DOHH2 (cell line): Measurements from ENCODE around the gene JARID2.

Source experiments
- H3F3A ChIP-seq: fragments of 200-600 bp; sonication (generic), shearing (Covaris generic); 2 replicates; pipeline ENCODE4 v1.6.0; 2016; ENCODE audit warnings: antibody characterized with exemption, mild to moderate bottlenecking; ENCODE audit not compliant: control insufficient read depth, insufficient read depth
- H3K27ac ChIP-seq: fragments of 200-600 bp; sonication (generic); 2 replicates; pipeline ENCODE4 v1.5.1; 2014; ENCODE audit warnings: low read depth, mild to moderate bottlenecking, low read length, moderate library complexity
- H3K27me3 ChIP-seq: fragments of 200-600 bp; sonication (generic); 2 replicates; pipeline ENCODE4 v1.6.1; 2014; ENCODE audit warnings: mild to moderate bottlenecking, low read length, mixed read lengths; ENCODE audit not compliant: control insufficient read depth
- H3K36me3 ChIP-seq: fragments of 200-600 bp; sonication (generic); 2 replicates; pipeline ENCODE4 v1.6.1; 2014; ENCODE audit warnings: mild to moderate bottlenecking, low read length, moderate library complexity, mixed read lengths; ENCODE audit not compliant: control insufficient read depth
- H3K4me1 ChIP-seq: fragments of 200-600 bp; sonication (generic); 2 replicates; pipeline ENCODE4 v1.6.1; 2014; ENCODE audit warnings: mild to moderate bottlenecking, low read length, mixed read lengths; ENCODE audit not compliant: control insufficient read depth
- H3K4me2 ChIP-seq: fragments of 200-600 bp; sonication (generic); 2 replicates; pipeline ENCODE4 v1.6.0; 2014; ENCODE audit warnings: mild to moderate bottlenecking, low read length, moderate library complexity
- H3K4me3 ChIP-seq: fragments of 200-600 bp; sonication (generic); 2 replicates; pipeline ENCODE4 v1.5.1; 2014; ENCODE audit warnings: mild to moderate bottlenecking, low read length, mixed read lengths
- H3K79me2 ChIP-seq: fragments of 200-600 bp; sonication (generic); 2 replicates; pipeline ENCODE4 v1.6.1; 2014; ENCODE audit warnings: mild to moderate bottlenecking, low read length, mixed read lengths; ENCODE audit not compliant: control insufficient read depth
- H3K9me2 ChIP-seq: fragments of 200-600 bp; sonication (generic); replicated peaks from 2 replicates; pipeline ENCODE4 v1.6.1; 2014; ENCODE audit warnings: mild to moderate bottlenecking, low read length, mixed read lengths; ENCODE audit not compliant: control insufficient read depth
- H3K9me3 ChIP-seq: fragments of 200-600 bp; sonication (generic); 2 replicates; pipeline ENCODE4 v1.6.1; 2014; ENCODE audit warnings: antibody characterized with exemption, low read length, mixed read lengths; ENCODE audit not compliant: control insufficient read depth, insufficient read depth
- H4K20me1 ChIP-seq: fragments of 200-600 bp; sonication (generic); 2 replicates; pipeline ENCODE4 v1.6.0; 2014; ENCODE audit warnings: low read depth, mild to moderate bottlenecking, antibody characterized with exemption, low read length, moderate library complexity; ENCODE audit not compliant: control insufficient read depth, insufficient read depth
- EZH2phosphoT487 ChIP-seq: fragments of 200-600 bp; sonication (generic); IDR thresholded peaks from 2 replicates; pipeline ENCODE4 v1.6.1; 2017; ENCODE audit warnings: borderline replicate concordance, mild to moderate bottlenecking, antibody characterized with exemption, low read length, moderate library complexity, mixed read lengths
- TF ChIP-seq, protein P1 (sequence below): fragments of 200-600 bp; sonication (generic); IDR thresholded peaks from one replicate; pipeline ENCODE4 v1.5.1; 2014; ENCODE audit warnings: antibody characterized with exemption, mild to moderate bottlenecking, low read depth, low read length; ENCODE audit not compliant: poor library complexity, severe bottlenecking

Gene JARID2

GRCh38 chr6:15472621-15473020 lies 226.8 kb downstream of the JARID2 start:
- Histone ChIP-seq H3F3A (no peaks in the 10 kb centered on the region), H3K27me3 (no peaks in the 10 kb centered on the region), H3K9me2 (no peaks in the 10 kb centered on the region), H3K4me2 (no peak overlapping the region), H3K27ac (no peak overlapping the region), H3K79me2 (no peaks in the 10 kb centered on the region), H3K36me3 (no peaks in the 10 kb centered on the region), H3K4me1 (peaks cover 6% of the 10 kb centered on the region), H3K9me3 (no peaks in the 10 kb centered on the region), H4K20me1 (no peaks in the 10 kb centered on the region), H3K4me3 (no peak overlapping the region)
- TF ChIP-seq, protein P1, sequence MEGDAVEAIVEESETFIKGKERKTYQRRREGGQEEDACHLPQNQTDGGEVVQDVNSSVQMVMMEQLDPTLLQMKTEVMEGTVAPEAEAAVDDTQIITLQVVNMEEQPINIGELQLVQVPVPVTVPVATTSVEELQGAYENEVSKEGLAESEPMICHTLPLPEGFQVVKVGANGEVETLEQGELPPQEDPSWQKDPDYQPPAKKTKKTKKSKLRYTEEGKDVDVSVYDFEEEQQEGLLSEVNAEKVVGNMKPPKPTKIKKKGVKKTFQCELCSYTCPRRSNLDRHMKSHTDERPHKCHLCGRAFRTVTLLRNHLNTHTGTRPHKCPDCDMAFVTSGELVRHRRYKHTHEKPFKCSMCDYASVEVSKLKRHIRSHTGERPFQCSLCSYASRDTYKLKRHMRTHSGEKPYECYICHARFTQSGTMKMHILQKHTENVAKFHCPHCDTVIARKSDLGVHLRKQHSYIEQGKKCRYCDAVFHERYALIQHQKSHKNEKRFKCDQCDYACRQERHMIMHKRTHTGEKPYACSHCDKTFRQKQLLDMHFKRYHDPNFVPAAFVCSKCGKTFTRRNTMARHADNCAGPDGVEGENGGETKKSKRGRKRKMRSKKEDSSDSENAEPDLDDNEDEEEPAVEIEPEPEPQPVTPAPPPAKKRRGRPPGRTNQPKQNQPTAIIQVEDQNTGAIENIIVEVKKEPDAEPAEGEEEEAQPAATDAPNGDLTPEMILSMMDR: no peak
- TF ChIP-seq EZH2phosphoT487: no peak

GRCh38 chr6:15473174-15473573 lies 227.3 kb downstream of the JARID2 start:
- H3K36me3 ChIP-seq: no peaks in the 10 kb centered on the region
- no peaks in the 10 kb centered on the region for H3K27me3 ChIP-seq
- no peaks in the 10 kb centered on the region for H3F3A ChIP-seq
- TF ChIP-seq, protein P1: no peak
- TF ChIP-seq EZH2phosphoT487: no peak
- no peak overlapping the region for H3K4me3 ChIP-seq
- no peak overlapping the region for H3K4me2 ChIP-seq
- H3K9me2 ChIP-seq: no peaks in the 10 kb centered on the region
- H3K9me3 ChIP-seq: no peaks in the 10 kb centered on the region
- no peaks in the 10 kb centered on the region for H4K20me1 ChIP-seq
- no peak overlapping the region for H3K27ac ChIP-seq
- peaks cover 6% of the 10 kb centered on the region for H3K4me1 ChIP-seq
- no peaks in the 10 kb centered on the region for H3K79me2 ChIP-seq

DNA sequence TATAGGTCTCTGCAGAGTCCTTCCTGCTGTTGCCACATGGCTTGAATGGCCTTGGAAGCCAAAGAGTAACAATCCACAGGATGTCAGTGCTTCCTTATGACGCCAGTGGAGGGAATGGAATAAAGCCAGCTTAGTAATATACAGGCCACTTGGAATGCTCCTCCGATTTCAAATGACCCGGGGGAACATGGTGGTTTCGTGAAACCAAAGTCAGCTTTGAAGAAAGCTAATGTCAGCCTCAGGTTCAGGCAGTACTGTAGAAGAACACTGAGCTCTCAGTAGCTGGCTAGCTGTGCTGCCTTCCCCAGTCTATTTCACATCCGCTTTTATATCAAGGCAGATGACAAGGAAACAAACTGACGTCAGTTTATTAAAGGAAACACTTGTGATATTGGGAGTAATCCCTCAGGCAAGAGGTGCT lies 227.9 kb downstream of the JARID2 start:
- H3K27ac ChIP-seq: no peak overlapping the region
- no peaks in the 10 kb centered on the region for H3K36me3 ChIP-seq
- TF ChIP-seq EZH2phosphoT487: no peak
- TF ChIP-seq, protein P1: no peak
- no peaks in the 10 kb centered on the region for H4K20me1 ChIP-seq
- H3K4me1 ChIP-seq: peaks cover 6% of the 10 kb centered on the region
- H3K4me2 ChIP-seq: no peak overlapping the region
- no peaks in the 10 kb centered on the region for H3F3A ChIP-seq
- H3K9me3 ChIP-seq: no peaks in the 10 kb centered on the region
- no peaks in the 10 kb centered on the region for H3K27me3 ChIP-seq
- no peak overlapping the region for H3K4me3 ChIP-seq
- no peaks in the 10 kb centered on the region for H3K79me2 ChIP-seq
- H3K9me2 ChIP-seq: no peaks in the 10 kb centered on the region

DNA sequence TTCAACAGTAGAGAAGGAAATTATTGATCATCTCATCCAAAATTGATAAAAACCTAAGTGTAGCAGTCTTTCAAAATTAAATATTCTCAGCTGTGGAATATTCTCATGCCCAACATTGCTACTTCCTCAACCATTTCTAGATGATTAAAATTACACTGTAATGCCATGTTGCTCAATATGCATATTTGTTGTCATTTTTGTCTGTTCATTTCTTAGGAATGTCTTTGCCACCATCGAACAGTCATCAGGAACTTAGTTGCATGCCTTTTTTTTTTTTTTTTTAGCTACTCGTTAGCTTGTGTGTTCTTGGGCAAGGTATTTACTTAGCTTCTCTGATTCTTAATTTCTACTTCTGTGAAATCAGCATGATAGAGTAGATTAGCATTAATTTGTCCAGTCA lies 228.3 kb downstream of the JARID2 start:
- Histone ChIP-seq H3K4me2 (no peak overlapping the region), H3K27ac (no peak overlapping the region), H3K4me3 (no peak overlapping the region), H3K9me3 (no peaks in the 10 kb centered on the region), H3K27me3 (no peaks in the 10 kb centered on the region), H3K4me1 (peaks cover 6% of the 10 kb centered on the region), H3K36me3 (no peaks in the 10 kb centered on the region), H3K9me2 (no peaks in the 10 kb centered on the region), H3K79me2 (no peaks in the 10 kb centered on the region), H3F3A (no peaks in the 10 kb centered on the region), H4K20me1 (no peaks in the 10 kb centered on the region)
- no peak for TF ChIP-seq EZH2phosphoT487
- TF ChIP-seq, protein P1: no peak
